AG09319 (cell line): Measurements from ENCODE around the gene NETO2.

ENCODE experiments used
- DNase-seq: peaks from one replicate; pipeline ENCODE4 v3.0.0-alpha.2; 2010; ENCODE audit warnings: low read depth; ENCODE audit errors: extremely low read depth
- TF ChIP-seq, protein P1 (sequence below): IDR thresholded peaks from 2 replicates; pipeline ENCODE4 v1.5.1; 2011; ENCODE audit warnings: low read depth, mild to moderate bottlenecking, inconsistent platforms, low read length, moderate library complexity

The NETO2 gene

DNA sequence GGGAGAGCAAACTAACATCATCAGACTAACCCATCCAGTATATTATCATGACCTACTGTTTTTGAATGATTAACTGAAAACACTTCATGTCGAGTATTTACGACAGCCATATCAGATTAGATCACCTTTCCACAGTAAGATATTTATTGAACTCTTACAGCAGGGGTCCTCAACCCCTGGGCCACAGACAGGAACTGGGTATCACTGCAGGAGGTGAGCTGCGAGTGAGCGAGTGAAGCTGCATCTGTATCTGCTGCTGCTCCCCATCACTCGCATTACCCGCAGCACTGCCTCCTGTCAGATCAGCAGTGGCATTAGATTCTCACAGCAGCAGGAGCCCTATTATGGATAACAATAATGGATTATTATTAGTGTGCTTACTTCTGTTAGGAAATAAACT lies 59.5 kb downstream of the NETO2 start:
- TF ChIP-seq, protein P1, sequence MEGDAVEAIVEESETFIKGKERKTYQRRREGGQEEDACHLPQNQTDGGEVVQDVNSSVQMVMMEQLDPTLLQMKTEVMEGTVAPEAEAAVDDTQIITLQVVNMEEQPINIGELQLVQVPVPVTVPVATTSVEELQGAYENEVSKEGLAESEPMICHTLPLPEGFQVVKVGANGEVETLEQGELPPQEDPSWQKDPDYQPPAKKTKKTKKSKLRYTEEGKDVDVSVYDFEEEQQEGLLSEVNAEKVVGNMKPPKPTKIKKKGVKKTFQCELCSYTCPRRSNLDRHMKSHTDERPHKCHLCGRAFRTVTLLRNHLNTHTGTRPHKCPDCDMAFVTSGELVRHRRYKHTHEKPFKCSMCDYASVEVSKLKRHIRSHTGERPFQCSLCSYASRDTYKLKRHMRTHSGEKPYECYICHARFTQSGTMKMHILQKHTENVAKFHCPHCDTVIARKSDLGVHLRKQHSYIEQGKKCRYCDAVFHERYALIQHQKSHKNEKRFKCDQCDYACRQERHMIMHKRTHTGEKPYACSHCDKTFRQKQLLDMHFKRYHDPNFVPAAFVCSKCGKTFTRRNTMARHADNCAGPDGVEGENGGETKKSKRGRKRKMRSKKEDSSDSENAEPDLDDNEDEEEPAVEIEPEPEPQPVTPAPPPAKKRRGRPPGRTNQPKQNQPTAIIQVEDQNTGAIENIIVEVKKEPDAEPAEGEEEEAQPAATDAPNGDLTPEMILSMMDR = no peak

DNA sequence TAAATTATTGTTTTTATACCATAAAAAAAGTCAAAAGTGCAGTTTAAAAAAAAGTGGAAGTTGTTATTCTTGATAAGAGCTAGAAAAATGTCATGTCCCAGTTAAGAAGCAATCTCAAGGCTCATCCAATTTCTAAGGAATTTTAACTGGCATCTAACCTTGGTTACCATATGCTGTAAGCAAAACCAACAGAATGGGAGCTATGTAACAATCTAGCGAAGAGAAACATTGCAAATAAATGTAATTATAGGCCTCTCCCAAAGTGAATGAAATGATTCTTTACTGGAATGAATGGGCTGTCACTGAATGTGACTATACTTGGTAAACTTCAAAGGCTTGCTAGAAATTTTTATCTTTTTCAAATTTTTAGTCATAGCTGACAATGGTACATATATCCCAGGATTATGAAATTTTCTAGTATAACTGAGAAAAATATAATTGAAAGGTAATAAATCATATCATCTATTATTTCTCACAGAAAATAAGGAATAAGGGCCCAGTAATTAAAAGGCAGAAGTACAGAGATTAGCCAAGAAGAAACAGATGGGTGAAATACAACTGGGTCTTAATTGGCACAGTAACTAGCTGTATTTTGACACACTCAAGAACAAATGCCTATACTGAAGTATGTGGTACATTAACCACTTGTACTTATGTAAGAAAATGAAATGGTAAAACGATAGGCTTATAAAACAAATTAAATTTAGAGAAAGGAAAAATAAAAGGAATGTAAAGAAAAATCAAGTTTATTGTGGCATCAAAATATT lies 61.5 kb downstream of the NETO2 start:
- no peak for DNase-seq
- TF ChIP-seq, protein P1 = no peak

More for the DNA sequence above, 59.5 kb downstream of the NETO2 start:
- DNase-seq = no peak

- no peak for DNase-seq
- TF ChIP-seq, protein P1 = no peak
These were observed 62.6 kb downstream of the NETO2 start for GRCh38 chr16:47081115-47081514.

GRCh38 chr16:47079860-47080259 lies 63.9 kb downstream of the NETO2 start:
- TF ChIP-seq, protein P1 = no peak
- DNase-seq = no peak

DNA sequence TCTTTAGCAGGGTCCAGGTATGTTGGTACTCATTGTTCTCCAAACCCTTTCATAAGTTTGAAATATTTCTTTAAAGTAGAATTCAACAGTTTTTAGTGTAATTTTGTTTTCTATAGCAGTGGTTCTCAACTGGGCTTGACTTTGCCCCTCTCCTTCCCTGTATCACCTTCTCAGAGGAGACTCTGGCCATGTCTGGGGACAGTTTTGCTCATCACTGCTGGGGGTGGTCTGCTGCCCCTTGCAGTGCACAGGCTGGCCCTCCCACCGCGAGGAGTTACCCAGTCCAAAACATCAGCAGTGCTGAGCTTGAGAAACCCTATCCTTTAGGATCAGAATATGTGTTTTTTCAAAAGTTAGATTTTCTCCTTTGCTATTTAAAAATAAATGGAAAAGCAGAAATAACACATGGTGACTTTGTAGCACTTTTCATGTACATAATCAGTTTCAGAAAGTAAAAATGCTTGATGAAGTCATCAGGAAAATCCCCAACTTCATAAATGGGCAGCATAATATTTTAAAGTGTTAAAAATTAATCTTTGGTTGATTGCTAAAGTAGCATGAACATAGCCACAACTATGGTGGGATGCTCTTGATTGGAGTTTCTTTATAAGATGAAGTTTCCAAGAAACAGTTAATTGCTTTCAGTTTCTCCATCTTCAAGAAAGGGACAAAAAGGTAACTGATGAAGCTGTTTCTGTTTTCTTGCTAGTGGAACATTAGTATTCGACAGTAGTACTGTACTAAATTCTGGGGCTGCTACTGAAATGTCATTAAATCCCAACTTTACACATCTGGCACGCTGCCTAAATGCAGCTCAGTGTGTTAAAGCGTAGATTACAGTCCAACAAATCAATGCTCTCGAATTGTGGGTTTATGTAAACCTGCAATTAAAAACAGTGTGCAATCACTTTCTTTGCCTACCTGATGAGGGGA lies 70.3 kb downstream of the NETO2 start:
- TF ChIP-seq, protein P1 = no peak

GRCh38 chr16:47072158-47072557 lies 71.6 kb downstream of the NETO2 start:
- TF ChIP-seq, protein P1 = no peak
- no peak for DNase-seq

More for the DNA sequence above, 70.3 kb downstream of the NETO2 start:
- no peak for DNase-seq
